Measurements from ENCODE around the gene PSMD4. TPM values are rescaled to one million over a fixed set of nuclear protein-coding genes. Genes with fewer than 3 reads are reported as not detected.
A peak's percentile ranks its signal among the peaks of the same experiment; 100 is the strongest.

Gene PSMD4
- total and polyA plus RNA-seq, 10 donors, result 90.8 to 180 (median 133) TPM

DNA sequence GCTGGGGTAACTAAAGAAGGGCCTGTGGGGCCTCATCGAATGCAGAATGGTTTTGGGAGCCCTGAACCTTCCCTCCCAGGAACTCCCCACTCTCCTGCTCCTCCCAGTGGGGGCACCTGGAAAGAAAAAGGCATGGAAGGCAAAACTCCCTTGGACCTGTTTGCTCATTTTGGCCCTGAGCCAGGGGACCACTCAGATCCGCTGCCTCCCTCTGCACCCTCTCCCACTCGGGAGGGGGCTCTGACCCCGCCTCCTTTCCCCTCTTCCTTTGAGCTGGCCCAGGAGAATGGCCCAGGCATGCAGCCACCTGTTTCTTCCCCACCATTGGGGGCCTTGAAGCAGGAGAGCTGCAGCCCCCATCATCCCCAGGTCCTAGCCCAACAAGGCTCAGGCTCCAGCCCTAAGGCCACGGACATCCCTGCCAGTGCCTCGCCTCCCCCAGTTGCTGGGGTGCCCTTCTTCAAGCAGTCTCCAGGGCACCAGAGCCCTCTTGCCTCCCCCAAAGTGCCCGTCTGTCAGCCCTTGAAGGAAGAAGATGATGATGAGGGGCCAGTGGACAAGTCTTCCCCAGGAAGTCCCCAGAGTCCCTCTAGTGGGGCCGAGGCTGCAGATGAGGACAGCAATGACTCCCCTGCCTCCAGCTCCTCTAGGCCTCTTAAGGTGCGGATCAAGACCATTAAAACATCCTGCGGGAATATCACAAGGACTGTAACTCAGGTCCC is 32.2 kb downstream of the PSMD4 start:
- no peak overlapping the region for H3K4me3 ChIP-seq
- intact Hi-C loops (cut with DNase I; ENCODE audit: low total_unique reads), result loop anchor here (10.0 kb wide), 1 partner anchor 58 kb away; the partner anchor contains the start of gene RFX5
- peaks cover 10 to 67% (median 33%) of the 10 kb centered on the region in 6 donors for H3K4me1 ChIP-seq
- WGBS, 5 donors, result 84 to 94% (median 87%) methylated on average over 10 of the region's 10 CpGs
- H3K9me3 ChIP-seq, result no peaks in the 10 kb centered on the region
- DNase-seq, result no peak
- H3K36me3 ChIP-seq, result peaks cover 2 to 73% (median 65%) of the 10 kb centered on the region in 6 donors
- H3K27ac ChIP-seq, result peak overlapping the region in 2 of 8 donors; percentile 4 to 13
- no peaks in the 10 kb centered on the region for H3K27me3 ChIP-seq (replicated peaks in 1 of 7)
- TF ChIP-seq, protein P1, sequence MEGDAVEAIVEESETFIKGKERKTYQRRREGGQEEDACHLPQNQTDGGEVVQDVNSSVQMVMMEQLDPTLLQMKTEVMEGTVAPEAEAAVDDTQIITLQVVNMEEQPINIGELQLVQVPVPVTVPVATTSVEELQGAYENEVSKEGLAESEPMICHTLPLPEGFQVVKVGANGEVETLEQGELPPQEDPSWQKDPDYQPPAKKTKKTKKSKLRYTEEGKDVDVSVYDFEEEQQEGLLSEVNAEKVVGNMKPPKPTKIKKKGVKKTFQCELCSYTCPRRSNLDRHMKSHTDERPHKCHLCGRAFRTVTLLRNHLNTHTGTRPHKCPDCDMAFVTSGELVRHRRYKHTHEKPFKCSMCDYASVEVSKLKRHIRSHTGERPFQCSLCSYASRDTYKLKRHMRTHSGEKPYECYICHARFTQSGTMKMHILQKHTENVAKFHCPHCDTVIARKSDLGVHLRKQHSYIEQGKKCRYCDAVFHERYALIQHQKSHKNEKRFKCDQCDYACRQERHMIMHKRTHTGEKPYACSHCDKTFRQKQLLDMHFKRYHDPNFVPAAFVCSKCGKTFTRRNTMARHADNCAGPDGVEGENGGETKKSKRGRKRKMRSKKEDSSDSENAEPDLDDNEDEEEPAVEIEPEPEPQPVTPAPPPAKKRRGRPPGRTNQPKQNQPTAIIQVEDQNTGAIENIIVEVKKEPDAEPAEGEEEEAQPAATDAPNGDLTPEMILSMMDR (IDR thresholded peaks at IDR 0.05 in 8 of 11, conservative IDR thresholded peaks at IDR 0.05 in 3 of 11), result no peak
- no peak for TF ChIP-seq POLR2A (IDR thresholded peaks at IDR 0.05)
- TF ChIP-seq POLR2AphosphoS5 (IDR thresholded peaks at IDR 0.05), result peak in 2 of 3 donors; percentile 14 to 36

- H3K27ac ChIP-seq, result no peak overlapping the region
- intact Hi-C loops (cut with DNase I; ENCODE audit: low total_unique reads), result loop anchor here (10.0 kb wide), 1 partner anchor 57 kb away; the partner anchor contains the start of gene RFX5
- peaks cover 10 to 67% (median 31%) of the 10 kb centered on the region in 6 donors for H3K4me1 ChIP-seq
- peaks cover 2 to 78% (median 71%) of the 10 kb centered on the region in 6 donors for H3K36me3 ChIP-seq
- 86 to 93% (median 91%) methylated on average over 7 of the region's 7 CpGs for WGBS, 5 donors
- no peaks in the 10 kb centered on the region for H3K27me3 ChIP-seq (replicated peaks in 1 of 7)
- H3K4me3 ChIP-seq, result no peak overlapping the region
- no peaks in the 10 kb centered on the region for H3K9me3 ChIP-seq
- DNase-seq, result no peak
- TF ChIP-seq POLR2AphosphoS5 (IDR thresholded peaks at IDR 0.05), result peak in 2 of 3 donors; percentile 14 to 26
- TF ChIP-seq, protein P1 (IDR thresholded peaks at IDR 0.05 in 8 of 11, conservative IDR thresholded peaks at IDR 0.05 in 3 of 11), result no peak
- no peak for TF ChIP-seq POLR2A (IDR thresholded peaks at IDR 0.05)
Observed at GRCh38 chr1:151287341-151287699, 32.8 kb downstream of the PSMD4 start.

GRCh38 chr1:151287767-151288500 is 33.4 kb downstream of the PSMD4 start:
- TF ChIP-seq POLR2AphosphoS5 (IDR thresholded peaks at IDR 0.05), result peak; percentile 40 to 76 (median 42)
- TF ChIP-seq POLR2A (IDR thresholded peaks at IDR 0.05), result no peak
- H3K27ac ChIP-seq, result no peak overlapping the region
- no peaks in the 10 kb centered on the region for H3K27me3 ChIP-seq (replicated peaks in 1 of 7)
- H3K9me3 ChIP-seq, result no peaks in the 10 kb centered on the region
- no peak overlapping the region for H3K4me3 ChIP-seq
- peaks cover 10 to 69% (median 30%) of the 10 kb centered on the region in 6 donors for H3K4me1 ChIP-seq
- peaks cover 2 to 85% (median 77%) of the 10 kb centered on the region in 6 donors for H3K36me3 ChIP-seq
- intact Hi-C loops (cut with DNase I; ENCODE audit: low total_unique reads), result loop anchor here (10.0 kb wide), 1 partner anchor 57 kb away; the partner anchor contains the start of gene RFX5
- WGBS, 5 donors, result 93 to 98% (median 95%) methylated on average over 21 to 22 of the region's 22 CpGs
- DNase-seq, result peak; percentile 77

GRCh38 chr1:151288502-151288901 is 34.0 kb downstream of the PSMD4 start:
- no peak overlapping the region for H3K4me3 ChIP-seq
- intact Hi-C loops (cut with DNase I; ENCODE audit: low total_unique reads), result loop anchor here (10.0 kb wide), 1 partner anchor 56 kb away; the partner anchor contains the start of gene RFX5
- H3K36me3 ChIP-seq, result peaks cover 2 to 90% (median 82%) of the 10 kb centered on the region in 6 donors
- no peaks in the 10 kb centered on the region for H3K27me3 ChIP-seq (replicated peaks in 1 of 7)
- TF ChIP-seq POLR2A (IDR thresholded peaks at IDR 0.05), result no peak
- TF ChIP-seq, protein P1 (IDR thresholded peaks at IDR 0.05 in 8 of 11, conservative IDR thresholded peaks at IDR 0.05 in 3 of 11), result no peak
- TF ChIP-seq POLR2AphosphoS5 (IDR thresholded peaks at IDR 0.05), result no peak
- no peaks in the 10 kb centered on the region for H3K9me3 ChIP-seq
- no peak for DNase-seq
- WGBS, 5 donors, result 82 to 92% (median 91%) methylated on average over 13 to 14 of the region's 14 CpGs
- H3K4me1 ChIP-seq, result peaks cover 9 to 66% (median 26%) of the 10 kb centered on the region in 6 donors
- H3K27ac ChIP-seq, result peak overlapping the region in 1 of 8 donors; percentile 4
